Astrocyte of the cerebellum (primary cell): ENCODE measurements around the gene PARK7.
A peak's percentile ranks its signal among the peaks of the same experiment; 100 is the strongest.

Source experiments
- DNase-seq: peaks from one replicate; pipeline ENCODE4 v3.0.0-alpha.2; 2011; ENCODE audit warnings: low read depth
- H3K4me3 ChIP-seq: 2 replicates; pipeline ENCODE4 v1.5.1; 2011; ENCODE audit warnings: mild to moderate bottlenecking, low read depth, low read length, moderate library complexity
- in situ Hi-C: cut with HindIII; loops from 2 replicates; pipeline ENCODE4 v1.10.0; 2017; ENCODE audit warnings: low sequenced_read_pairs
- TF ChIP-seq, protein P1 (sequence below): IDR thresholded peaks from 2 replicates; pipeline ENCODE4 v1.5.1; 2012; ENCODE audit warnings: low read length, low read depth, moderate library complexity, mild to moderate bottlenecking; ENCODE audit errors: missing control alignments

Gene PARK7

DNA sequence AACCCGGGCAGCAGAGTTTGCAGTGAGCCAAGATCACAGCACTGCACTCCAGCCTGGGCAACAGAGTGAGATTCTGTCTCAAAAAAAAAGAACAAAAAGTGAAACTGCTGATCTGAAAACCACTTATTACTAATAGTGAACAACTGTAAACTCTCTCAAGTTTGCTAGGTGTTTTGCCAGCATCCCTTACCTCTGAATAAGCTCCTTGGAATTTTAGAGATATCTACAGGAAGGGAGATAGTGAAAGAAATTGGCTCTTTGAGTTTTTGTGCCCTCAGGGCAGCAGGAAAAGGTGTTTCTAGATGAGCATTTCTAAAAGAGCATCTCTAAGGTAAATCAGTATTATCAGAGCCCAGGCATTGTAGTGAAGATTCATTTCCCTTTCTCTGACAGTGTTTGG, 27.1 kb downstream of the PARK7 start:
- TF ChIP-seq, protein P1, sequence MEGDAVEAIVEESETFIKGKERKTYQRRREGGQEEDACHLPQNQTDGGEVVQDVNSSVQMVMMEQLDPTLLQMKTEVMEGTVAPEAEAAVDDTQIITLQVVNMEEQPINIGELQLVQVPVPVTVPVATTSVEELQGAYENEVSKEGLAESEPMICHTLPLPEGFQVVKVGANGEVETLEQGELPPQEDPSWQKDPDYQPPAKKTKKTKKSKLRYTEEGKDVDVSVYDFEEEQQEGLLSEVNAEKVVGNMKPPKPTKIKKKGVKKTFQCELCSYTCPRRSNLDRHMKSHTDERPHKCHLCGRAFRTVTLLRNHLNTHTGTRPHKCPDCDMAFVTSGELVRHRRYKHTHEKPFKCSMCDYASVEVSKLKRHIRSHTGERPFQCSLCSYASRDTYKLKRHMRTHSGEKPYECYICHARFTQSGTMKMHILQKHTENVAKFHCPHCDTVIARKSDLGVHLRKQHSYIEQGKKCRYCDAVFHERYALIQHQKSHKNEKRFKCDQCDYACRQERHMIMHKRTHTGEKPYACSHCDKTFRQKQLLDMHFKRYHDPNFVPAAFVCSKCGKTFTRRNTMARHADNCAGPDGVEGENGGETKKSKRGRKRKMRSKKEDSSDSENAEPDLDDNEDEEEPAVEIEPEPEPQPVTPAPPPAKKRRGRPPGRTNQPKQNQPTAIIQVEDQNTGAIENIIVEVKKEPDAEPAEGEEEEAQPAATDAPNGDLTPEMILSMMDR: no peak
- in situ Hi-C loops: no loop called here
- no peak for DNase-seq
- H3K4me3 ChIP-seq: no peak overlapping the region

- TF ChIP-seq, protein P1: no peak
- peak; percentile 45 for DNase-seq
- H3K4me3 ChIP-seq: no peak overlapping the region
- in situ Hi-C loops: no loop called here
These were observed 28.4 kb downstream of the PARK7 start for GRCh38 chr1:7989762-7990428.

- H3K4me3 ChIP-seq: no peak overlapping the region
- in situ Hi-C loops: no loop called here
- DNase-seq: no peak
- TF ChIP-seq, protein P1: no peak
These were observed 30.3 kb downstream of the PARK7 start for GRCh38 chr1:7991504-7992440.

DNA sequence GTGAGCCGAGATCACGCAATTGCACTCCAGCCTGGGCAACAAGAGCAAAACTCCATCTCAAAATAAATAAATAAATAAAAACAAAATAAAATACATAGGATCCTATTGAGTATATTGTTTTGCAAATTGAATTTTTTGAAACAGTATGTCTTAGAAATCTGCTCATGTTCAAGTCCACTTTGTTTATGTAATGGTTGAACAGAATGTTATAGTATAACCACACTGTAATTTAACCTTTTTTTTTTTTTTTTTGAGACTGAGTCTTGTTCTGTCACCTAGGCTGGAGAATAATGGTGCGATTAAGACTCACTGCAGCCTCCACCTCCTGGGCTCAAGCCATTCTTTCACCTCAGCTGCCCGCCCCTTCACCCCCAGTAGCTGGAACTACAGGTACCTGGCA, 31.4 kb downstream of the PARK7 start:
- DNase-seq: no peak
- in situ Hi-C loops: no loop called here
- H3K4me3 ChIP-seq: no peak overlapping the region
- TF ChIP-seq, protein P1: no peak

DNA sequence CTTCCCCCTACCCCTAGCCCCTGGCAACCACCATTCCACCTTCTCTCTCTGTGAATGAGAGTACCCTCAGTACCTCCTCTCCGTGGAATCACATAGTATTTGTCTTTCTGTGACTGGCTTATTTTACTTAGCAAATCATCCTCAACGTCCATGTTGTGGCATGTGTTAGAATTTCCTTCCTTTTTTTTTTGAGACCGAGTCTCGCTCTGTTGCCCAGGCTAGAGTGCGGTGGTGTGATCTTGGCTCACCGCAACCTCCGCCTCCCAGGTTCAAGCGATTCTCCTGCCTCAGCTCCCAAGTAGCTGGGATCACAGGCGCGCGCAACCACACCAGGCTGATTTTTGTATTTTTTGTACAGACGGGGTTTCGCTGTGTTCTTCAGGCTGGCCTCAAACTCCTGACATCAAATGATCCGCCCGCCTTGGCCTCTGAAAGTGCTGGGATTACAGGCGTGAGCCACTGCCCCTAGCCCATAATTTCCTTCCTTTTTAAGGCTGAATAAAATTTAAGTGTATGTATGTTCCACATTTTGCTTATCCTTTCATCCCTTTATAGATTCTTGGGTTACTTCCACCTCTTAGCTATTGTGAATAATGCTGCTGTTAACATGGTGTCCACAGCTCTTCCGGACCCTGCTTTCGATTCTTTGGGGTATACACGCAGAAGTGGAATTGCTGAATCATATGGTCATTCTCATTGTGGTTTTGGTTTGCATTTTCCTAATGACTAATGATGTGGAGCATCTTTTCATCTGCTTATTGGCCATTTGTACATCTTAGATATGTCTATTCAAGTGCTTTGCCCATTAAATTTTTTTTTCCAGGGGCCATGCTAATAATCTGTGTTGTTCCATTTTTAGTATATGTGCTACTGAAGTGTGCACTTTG, 32.3 kb downstream of the PARK7 start:
- TF ChIP-seq, protein P1: no peak
- peak; percentile 76 for DNase-seq
- no peak overlapping the region for H3K4me3 ChIP-seq
- in situ Hi-C loops: no loop called here

- no peak overlapping the region for H3K4me3 ChIP-seq
- in situ Hi-C loops: no loop called here
- DNase-seq: no peak
- TF ChIP-seq, protein P1: no peak
These were observed 33.3 kb downstream of the PARK7 start for GRCh38 chr1:7994827-7995226.
